Right ventricle myocardium superior (tissue), 1 donor: ENCODE data around the gene KRT7. TPM values are rescaled to one million over a fixed set of nuclear protein-coding genes. Genes with fewer than 3 reads are reported as not detected.
"Not testable (repeated sequence)": the region's sequence is repeated elsewhere in the genome, so short reads cannot be mapped to it uniquely, and the experiment has no call there.

ENCODE experiments used
- ATAC-seq: fragments of 200-7000 bp; cut with Tn5 transposase; one replicate; pipeline ENCODE4 v1.9.1; 2020; ENCODE audit warnings: mild to moderate bottlenecking; ENCODE audit not compliant: poor library complexity
- DNase-seq: peaks from one replicate; pipeline ENCODE4 v3.0.0-alpha.2; 2020
- intact Hi-C: fragments of 100-400 bp; cut with DNase I; formaldehyde crosslinking; loops from one replicate; pipeline ENCODE4 v1.11.2; 2022
- total RNA-seq: library from RNA; stranded (reverse); fragmentation: NEBNext Ultra II Directional; extraction: Animal tissue kit (Norgen Biotek cat#: 25700); gene quantifications from one replicate; pipeline ENCODE4 v1.2.1, GENCODE V29; 2021
- donor health status: DM: no; HTN: yes; CAD: no; lungs with severe emphysema.

Gene KRT7
- total RNA-seq, 1 donor from 2014 or later: 0.59 TPM

- DNase-seq (no peak), ATAC-seq (no peak)
- intact Hi-C loops: no loop called here
These were observed 16.5 kb downstream of the KRT7 start for GRCh38 chr12:52249511-52250047.

- ATAC-seq: peak; percentile 42
- no peak for DNase-seq
- intact Hi-C loops: no loop called here
These were observed 17.3 kb downstream of the KRT7 start for GRCh38 chr12:52250048-52250990.

DNA sequence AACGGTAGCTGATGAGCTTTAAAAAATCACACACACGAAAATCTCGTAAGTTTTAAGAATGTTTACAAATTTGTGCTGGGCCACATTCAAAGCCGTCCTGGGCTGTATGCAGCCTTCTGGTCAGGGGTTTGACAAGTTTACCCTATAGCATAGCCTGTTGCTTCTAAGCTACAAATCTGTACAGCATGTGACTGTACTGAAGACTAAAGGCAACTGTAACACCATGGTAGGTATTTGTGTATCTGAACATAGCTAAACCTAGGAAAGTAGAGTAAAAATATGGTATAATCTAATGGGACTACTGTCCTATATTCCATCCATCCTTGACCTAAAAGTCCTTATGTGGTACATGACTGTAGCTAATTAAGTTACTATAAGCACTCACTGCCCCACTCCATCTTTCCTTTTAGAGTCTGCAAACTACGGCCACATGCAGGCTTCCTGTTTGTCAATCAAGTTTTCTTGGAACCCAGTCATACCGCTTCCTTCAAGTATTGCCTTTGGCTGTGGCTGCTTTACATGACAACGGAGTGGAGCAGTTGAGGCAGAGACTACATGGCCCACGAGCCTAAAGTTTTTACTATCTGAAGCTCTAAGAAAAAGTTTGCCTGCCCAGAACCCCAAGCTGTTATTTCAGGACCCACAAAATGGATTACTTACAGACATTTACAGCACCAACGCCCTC is 18.5 kb downstream of the KRT7 start:
- intact Hi-C loops: no loop called here
- ATAC-seq (no peak), DNase-seq (no peak)

DNA sequence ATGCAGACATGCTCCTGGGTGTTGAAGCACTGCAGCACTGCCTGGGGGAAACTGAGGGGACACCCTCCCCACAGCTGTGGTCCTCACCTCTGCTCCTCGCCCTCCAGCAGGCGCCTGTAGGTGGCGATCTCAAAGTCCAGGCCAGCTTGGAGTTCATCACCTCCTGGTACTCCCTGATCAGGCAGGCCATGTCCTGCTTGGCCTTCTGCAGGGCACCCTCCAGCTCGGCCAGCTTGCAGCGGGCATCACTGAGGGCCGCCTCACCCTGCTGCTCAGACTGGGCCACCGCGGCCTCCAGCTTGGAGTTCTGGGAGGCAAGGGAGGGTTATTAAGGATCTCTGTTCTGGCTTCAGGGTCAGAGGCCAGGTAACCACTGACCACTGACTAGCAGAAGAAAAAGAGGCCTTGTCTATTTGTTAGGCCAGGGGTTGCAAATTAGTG is 19.2 kb downstream of the KRT7 start:
- ATAC-seq, DNase-seq, intact Hi-C loops: not testable (repeated sequence)

GRCh38 chr12:52252728-52253343 is 19.8 kb downstream of the KRT7 start:
- no peak for ATAC-seq
- no peak for DNase-seq
- intact Hi-C loops: no loop called here

DNA sequence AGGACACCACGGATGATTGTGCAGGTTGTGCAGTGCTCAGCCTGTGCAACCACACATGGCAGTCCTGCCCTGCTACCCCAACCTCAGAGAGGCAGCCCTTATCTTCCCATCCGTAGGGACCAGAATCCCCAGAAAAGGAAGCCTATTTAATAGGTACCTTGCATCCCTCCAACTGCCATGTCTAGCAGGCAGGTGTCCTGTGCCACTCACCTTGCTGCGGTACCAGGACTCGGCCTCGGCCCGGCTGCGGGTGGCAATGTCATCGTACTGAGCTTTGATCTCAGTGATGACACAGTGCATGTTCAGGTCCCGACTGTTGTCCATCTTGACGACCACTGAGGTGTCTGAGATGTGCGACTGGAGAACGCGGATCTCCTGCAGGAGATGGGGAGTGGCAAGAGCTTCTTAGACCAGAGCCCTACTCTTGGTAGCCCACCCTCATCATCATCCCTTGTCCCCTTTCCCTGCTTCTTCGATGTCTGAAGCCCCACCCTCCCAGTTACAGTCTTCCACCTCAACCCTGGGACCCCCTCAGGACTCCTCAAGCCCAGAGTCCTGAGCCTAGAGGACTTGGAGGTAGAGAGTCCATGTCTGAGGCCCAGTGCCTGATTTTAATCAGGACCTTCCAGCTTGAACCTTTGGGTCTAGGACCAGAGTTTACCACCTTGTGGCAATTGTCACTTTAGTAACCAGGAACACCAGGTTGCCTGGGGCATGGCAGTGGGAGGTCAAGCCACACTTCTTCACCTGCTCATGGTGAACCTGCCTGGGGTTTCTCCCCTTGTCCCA is 20.5 kb downstream of the KRT7 start:
- intact Hi-C loops: no loop called here
- DNase-seq (no peak), ATAC-seq (no peak)

GRCh38 chr12:52254180-52254964 is 21.3 kb downstream of the KRT7 start:
- DNase-seq (no peak), ATAC-seq (no peak)
- intact Hi-C loops: no loop called here

DNA sequence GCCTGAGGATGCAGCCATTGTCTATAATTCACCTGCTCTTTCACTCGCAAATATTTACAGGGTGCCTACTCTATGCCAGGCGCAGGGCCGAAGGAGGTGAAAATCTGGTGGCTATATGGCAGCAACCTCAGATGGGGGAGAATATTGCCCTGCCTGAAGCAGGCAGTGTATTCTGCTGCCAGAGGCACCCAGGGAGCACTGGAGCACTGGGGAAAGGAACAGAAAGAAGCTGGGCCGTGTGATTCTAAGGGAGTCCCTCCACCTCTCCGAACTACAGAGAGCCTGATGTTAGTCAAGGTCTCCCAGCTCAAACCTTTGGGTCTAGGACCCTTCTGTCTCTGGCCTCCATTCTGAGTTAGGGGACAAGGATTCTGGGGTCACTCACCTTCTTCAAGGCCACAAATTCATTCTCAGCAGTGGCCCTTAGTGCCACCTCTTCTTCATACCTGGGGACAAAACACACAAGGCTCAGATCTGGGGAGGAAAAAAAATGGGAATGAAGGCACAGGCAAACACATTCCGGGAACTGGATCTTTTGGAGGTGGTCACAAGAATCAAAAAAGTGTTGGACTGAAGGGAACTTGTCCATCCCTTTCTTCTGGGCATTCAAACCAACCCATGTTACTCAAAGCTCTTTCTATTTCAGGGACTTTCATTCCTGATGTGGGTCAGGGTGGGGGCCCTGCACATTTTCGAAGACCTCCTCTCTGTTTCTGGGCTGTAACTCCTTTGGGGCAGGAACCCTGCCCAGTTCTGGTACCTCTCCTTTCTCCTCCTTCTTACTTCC is 22.1 kb downstream of the KRT7 start:
- intact Hi-C loops: no loop called here
- DNase-seq: no peak
- ATAC-seq: no peak

DNA sequence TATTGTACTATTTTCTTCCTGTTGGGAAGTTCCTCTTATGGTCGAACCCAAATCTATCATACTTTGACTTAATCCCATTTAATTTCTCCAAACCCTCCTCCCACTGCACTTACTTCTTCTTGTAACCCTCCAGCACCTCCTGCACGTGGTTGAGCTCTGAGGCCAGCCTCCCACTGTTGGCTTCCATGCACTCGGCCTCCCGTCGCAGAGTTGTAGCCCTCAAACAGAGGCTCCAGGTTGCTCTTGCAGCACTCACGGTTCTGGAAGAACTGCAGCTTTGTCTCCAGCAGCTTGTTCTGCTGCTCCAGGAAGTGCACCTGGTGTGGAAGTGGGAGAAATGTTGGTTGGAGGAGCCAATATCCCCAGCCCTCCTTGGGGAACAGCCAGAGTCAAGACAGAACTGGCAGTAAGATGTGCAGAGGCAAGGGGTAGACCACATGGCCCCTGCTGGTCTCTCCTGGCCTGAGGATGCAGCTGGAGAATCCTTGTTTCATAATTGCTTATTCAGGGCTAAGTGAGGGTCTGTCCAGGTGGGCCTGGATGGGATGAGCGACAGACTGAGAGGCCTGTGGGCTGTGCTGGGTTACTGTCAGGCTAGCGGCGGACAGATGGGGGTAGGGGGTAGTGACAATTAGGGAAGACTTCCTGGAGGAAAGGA is 23.0 kb downstream of the KRT7 start:
- intact Hi-C loops: no loop called here
- ATAC-seq (no peak), DNase-seq (no peak)

GRCh38 chr12:52256584-52256935 is 23.5 kb downstream of the KRT7 start:
- ATAC-seq (no peak), DNase-seq (no peak)
- intact Hi-C loops: no loop called here

DNA sequence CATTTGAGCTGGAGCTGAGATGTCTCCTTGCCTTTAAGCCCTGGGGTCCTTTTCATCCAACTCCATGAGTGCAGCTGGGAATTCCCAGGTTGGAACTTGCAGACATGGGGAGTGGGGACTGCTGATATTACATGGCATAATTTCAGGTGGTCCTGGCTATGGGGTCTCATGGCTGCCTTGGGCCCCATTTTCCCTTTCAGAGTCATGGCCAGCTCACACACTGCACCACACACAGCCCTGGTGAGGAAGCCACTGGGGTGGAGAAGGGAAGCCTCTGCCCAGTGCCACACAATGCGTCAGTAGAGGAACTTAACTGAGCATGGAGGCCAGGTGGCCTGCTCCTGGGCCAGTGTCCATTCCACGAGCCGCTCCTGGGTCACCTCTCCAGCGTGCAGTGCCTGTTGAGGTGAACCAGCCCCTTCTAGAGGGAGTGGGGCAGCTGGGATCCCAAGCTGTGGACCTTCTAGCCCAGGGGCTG is 24.1 kb downstream of the KRT7 start:
- intact Hi-C loops: no loop called here
- ATAC-seq: no peak
- DNase-seq: no peak

- intact Hi-C loops, ATAC-seq, DNase-seq: not testable (repeated sequence)
These were observed 24.9 kb downstream of the KRT7 start for GRCh38 chr12:52257922-52258321.

DNA sequence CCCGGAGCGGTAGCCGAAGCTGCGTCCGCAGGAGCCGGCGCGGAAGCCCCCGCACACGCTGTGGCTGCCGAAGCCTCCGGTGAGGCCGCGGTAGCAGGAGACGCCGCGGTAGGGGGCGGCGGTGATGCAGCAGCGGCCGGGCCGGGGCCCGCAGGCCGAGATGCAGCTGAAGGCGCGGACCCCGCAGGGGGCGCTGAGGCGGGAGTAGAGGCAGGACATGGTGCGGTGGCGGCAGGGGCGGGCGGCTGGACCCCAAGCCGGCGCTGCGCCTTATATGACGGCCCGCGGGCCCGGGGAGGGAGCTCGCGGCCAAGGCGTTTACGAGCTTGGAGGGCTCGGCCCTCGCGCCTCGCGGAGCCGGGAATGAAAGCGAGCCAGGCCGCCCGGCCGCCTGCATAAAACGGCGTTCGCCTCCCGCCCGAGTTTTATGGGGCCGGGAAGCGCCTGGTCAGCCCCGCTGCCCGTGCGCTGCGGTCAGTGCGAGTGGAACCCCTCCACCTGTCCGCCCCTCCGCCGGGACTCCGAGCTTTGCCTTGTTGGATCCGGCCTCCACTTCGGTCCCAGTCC is 25.4 kb downstream of the KRT7 start:
- DNase-seq: no peak
- intact Hi-C loops: no loop called here
- no peak for ATAC-seq

DNA sequence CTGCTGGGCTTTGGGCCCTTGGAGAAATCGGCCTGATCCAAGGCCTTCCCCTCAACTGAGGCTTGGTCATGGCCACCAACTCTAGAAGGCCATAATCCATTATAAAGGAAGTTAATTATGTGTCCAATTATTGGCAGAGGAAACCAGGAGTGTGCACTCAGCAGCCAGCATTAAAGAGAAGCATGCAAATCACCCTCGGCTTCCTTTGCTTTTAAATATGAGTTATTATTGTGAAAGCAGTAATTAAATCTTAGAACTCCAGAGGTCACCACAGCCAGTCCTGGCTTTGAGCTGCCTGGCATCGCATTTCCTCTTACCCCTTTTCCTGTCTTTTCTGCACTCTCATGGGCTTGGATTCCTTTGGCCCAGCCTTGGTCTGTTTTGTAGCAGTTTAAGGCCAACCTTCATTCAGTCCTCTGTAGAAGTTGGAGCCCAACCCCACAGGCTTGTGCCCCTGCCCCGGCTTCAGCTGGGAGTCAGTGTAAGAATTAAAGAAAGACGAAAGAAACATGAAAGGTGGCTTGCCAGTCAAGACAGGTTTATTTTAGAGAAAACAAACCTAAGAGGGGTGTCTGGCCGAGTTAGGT is 26.7 kb downstream of the KRT7 start:
- ATAC-seq (no peak), DNase-seq (no peak)

GRCh38 chr12:52260361-52261207 is 27.5 kb downstream of the KRT7 start:
- DNase-seq (no peak), ATAC-seq (no peak)
- intact Hi-C loops: no loop called here

More for the DNA sequence above, 26.7 kb downstream of the KRT7 start:
- intact Hi-C loops: no loop called here
